ENCODE results near the gene TGFBR1.
A peak's percentile ranks its signal among the peaks of the same experiment; 100 is the strongest.

Gene TGFBR1

DNA sequence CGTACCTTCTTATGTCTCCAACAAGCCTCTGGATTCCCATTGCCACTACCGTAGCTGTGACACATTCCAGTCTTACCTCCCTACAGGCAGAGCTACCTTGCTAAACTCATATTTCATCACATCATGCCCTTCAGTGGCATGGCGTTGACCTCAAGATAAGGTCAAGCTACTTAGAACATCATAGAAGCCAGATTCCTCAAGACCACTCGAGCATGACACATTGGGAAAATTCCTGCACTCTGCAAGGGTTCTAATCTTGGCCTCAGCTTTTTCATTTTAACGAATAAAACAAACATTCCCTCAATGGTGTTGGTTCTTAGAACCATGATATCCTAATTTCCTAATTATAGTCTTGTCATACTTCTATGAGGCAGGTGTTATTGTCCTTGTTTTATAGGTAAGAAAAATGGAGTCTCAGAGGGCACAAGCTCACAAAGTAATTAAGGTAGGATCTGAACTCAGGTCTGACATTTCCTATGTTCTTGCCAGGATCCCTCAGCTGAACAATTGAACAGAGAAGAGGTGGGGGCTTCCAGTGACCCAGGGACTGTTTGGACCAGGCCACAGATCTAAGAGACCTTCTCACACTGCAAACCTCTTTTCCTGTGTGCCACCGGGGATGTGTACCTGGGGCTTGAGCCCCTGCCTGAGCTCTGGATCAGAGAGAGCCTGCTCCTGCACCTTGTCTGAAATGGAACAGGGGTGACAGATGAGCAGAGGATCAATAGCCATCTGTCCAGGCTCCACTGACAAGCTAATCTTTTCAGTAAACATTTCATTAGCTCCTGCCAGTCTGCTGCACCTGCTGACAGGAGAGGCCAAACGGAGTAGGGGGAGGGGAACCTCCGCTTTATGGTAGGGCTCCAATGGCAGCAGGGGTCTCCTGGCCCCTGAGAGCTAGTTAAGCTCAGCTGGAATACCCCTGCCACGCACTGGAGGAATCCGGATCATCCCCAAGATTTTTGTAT, 67.5 kb downstream of the TGFBR1 start:
- DNase-seq = no peak

DNA sequence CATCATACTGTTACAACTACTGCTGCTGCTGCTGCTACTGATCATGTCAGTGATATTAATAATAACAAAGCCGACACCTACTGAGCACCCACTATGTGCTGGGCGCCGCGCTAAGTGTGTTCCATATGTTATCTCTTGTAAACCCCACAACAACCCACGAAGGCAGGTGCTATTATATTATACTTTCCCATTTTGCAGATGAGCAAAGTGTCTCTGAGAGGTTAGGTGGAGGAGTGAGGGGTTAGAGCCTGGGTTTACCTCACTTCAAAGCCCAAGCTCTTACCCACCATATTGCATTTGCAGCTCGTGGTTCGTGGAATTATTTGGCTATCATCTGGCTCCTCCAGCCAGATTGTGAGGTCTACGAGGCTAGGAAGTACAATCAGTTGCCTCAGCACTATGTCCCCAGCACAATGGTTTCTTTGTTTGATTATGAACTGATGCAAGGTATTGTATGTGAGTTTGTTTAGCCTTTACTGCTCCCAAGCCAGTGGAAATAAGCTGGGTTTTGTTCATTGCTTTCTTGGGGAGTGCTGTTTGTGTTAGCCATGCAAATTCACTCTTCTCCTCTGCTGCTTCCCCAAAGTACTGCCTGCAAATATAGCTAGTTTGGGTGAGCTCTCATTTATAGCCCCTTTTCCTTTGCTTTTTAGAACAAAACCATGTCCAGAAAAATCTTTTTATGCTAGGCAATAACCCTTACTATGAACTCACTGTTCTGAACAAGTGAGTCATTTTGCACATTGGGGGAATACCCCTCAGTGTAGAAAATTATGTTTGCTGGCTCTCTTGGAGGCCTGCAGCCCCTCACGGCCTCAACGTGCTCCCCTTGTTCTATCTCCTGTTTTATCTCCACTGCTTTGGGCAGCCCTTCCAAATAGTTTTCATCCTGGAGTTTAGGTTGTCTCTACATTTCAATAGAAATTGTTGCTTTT, 68.9 kb downstream of the TGFBR1 start:
- no peak for DNase-seq

DNA sequence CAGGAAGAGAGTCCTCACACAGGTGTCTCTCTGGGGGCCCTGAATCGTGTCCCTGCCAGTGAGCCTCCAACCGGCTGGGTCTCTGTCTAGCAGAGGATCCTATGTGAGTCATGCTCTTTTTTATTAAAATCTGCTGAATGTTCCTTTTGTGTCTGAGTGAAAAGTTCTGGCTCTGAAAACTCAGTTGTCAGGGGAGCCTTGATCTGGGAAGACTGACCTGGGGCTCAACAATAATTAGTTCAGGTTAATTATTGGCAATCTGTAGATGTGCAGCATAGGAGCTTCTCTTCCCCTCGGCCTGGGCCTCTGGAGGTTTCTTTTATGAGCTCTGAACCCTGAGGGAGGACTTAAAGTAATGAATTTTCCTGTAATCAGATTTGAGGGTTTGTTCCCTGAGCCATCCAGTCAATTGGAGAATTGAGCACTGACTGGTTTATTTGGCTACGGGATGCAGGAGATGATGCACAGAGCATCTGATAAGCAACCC, 71.7 kb downstream of the TGFBR1 start:
- DNase-seq = no peak

DNA sequence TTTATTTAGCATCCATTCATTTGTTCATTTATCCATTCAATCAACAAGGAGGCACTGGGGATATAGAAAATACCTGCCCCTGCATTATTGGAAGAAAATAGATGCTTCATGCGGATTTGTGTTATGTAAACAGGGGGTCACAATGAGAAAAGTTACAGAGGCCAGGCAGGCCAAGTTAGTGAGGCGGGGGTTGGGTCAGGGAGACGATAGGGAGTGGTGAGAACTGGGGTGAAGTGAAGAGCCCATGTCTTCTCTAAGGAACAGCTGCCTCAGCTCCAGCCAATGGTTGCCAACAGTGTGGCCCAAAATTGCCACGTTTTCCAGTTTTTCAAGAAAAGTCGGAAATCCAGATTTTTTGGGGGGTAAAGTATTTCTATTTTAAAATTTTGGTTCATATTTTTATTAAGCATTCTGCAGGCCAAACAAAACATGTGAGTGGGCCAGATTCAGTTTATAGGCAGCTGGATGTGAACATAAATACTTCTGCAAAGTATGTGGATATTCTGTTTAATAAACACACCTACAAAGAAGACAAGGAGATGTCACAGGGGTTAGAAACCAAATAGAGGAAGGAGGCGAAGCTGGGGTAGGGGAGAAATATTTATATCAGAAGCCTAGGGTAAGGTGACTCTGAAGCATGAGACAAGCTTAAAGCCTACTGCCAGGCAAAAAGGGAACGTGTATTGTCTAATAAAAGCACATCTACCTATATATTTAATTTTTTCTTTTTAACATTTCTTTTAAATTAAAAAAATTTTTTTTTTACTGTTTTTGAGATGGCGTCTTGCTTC, 72.9 kb downstream of the TGFBR1 start:
- DNase-seq = no peak

DNA sequence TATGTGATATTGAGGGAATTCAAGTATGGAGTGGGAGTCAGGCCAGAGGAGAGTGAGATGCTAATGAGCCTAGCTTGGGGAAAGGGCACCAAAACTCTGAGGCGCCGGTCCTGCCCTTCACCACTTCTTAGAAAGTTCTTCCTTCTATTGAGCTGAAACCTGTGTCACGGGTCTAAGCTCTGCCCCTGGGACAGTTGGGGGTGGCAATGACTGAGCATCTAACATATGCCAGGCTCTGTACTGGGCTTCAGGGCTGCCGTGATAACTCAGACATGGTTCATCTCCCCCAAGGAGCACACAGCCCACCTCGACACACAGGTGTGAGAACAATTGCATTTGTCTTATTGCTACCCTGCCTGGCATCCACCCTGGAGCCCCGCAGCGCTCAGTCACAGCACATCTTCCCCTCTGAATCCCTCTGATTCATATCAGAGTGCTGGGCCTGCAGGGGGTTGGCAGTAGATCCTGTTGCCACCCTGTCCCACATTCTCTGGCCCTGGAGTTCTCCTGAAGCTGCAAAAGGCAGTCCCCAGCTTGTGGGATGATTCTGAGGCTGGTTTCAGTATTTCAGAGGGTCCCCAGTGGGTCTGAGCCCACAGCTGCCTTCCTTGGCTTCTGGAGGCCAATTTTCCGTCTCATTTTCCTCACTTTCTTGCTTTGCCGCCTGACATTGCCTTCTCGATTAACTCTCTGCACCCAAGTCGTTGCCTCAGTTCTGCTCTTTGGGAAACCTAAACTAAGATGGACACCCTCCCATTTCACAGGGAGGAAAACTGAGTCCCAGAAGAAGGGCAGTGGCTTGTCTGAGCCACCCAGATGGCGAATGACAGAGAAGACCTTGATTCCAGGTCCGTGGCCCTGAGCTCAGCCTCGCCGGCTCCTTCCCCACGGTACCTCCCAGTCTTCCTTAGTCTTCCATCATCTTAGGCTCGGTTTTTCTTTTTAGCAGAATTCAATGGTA, 74.3 kb downstream of the TGFBR1 start:
- no peak for DNase-seq

DNA sequence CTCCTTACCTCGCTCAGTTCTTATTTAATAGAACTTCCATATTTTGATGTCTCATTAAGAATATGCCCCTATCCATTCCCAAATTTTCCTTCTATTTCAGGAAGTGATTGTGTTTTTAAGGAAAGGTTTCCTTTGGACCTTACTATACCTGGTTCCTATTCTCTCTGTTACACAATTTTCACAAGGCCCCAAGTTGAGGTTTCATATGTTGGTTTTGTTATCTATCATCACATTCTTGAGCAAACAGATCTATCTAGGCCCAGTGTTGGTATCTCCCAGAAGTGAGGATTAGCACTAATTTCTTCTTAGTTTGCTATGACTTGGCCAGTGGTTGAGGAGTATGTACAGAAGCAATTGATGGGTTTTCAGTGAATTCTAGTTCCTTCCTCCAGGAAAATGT, 75.3 kb downstream of the TGFBR1 start:
- no peak for DNase-seq

DNA sequence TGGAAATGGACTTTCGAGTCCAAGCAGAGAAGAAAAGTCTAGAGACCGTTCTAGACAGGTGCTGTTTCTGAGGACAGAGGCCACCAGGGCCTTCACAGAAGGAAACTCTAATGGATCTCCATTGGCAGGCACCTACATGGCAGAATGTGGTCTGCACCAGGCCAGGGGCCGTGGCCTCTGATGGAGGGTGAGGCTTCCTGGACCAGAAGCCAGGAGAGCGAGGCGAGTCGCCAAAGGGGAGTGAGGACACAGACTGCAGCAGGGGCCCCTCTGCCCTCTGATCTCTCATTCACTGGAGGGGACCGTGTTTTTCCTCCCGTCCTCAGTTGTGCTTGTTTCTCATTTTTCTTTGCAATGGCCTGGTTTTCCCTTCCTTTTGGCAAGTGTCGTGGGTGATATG, 75.7 kb downstream of the TGFBR1 start:
- DNase-seq = no peak

DNA sequence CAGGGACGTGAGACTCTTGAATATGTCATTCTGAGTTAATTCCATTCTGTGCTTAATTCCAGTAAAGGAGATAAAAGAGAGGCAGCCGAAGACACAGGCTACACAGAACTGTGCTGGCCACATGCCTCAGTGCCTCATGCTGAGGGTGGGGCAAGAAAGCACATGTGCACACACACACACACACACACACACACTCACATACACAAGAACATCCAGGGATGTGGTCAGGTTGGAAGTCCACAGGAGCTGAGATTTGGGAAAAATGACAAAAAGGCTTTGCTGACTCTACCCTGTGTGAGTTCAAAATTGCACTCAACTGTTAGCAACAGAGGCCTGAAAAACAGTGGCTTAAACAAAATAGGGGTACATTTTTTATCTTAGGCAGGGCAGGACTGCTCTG, 76.3 kb downstream of the TGFBR1 start:
- DNase-seq = no peak

DNA sequence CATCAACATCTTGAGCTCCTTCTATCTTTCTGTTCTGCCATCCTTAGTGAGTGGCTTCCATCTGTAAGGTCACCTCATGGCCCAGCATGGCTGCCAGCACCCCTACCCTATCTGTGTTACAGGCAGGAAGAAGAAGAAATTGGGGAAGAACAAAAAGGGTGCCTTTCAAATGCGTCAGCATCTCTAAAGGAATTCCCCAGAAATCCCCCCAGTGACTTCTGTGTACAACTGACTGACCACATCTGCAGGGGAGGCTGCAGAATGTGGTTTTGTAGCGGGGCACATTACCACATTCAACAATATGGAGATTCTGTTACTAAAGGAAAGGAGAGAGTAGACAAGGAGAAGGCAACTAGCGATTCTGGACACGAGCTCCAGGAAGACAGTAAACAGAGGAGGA, 76.7 kb downstream of the TGFBR1 start:
- no peak for DNase-seq

DNA sequence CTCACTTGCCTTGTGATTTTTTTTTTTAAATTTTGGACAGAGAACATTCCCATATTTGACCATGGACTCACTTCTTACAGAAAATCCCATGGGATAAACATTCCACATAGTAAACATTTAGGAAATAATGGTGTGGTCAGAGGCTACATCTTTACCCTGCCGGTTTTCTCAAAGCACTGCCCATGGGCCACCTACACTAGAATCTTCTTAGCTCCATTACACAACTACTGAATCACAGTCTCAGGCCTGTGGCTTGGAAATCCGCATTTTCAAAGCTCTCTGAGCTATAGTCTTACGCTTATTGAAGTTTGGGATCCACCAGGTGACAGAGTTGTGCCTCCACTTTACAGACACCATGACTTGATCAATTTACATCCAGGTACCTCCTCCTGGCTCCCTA, 77.4 kb downstream of the TGFBR1 start:
- no peak for DNase-seq

DNA sequence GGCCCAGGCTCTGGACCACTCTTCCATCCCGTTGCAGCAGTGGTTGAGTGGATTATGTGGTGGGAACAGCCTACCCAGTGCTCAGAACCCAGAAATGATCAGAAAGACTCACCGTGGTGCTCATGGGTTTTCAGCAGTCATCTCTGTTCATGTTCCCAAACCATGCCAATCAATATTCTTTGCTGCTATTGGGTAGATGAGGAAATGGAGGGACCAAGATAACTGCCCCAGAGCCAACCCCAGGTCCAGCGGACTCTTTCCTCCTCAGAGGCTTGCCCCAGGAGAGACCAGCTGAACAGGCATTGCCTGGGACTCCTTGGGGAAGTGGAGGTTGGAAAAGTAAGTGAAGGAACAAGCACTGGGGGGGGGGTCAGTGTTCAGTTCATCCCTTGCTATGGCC, 78.7 kb downstream of the TGFBR1 start:
- DNase-seq = no peak

DNA sequence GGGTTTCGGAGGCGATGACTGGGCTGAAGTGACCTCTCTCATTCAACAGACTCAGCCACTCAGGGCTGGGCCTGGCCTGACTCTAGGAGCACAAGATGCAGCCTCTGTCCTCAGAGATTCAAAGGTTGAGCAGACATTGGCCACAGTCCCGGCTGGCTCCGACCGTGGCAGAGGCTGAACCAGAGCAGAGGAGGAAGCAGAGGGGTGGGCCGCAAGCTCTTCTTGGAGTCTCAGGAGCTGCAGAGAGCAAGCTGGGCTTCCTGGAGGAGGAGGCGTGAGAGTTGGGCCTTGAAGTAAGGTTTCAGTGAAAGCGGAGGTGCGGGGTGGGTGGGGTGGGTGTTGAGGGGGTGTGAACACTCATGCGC, 79.2 kb downstream of the TGFBR1 start:
- no peak for DNase-seq

DNA sequence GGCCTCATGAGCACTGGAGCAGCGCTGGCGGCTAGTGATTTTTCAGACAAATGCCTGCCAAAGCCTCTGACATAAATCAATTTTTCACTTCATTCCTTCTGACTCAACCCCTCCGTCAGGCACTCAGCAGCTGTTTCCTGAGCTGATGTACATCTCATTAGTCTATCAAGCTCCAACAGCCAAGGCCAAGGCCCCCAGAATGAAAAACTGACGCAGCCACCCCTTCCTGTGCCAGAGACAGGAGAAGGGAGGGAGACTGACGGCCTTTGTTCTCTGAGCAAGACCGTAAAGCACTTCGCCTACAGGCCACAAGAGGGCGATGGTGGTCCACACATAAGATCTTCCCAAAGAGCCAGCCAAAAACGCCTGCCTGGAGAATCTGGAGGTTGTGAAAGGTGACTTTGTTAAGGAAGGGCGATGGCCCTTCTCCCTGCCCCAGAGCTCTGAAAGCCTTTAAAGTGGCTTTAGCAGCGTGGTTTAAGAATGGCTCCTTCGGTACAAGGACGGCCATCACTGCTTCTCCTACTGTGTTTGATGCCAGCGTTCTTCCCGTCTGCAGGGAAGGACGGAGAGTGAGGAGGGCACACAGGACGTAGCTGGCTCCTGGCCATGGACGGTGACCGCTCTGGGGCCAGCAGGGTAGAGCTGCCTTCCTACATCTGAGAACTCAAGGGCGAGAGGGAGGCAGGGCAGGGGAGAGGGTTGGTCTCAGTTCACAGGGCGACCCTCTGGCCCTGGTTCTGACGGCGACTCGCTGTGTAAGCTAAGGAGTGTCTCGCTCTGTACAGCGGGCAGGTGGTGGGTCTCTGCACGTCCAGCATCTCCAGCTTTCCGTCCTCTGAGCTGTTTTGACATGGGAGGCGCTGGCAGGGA, 79.8 kb downstream of the TGFBR1 start:
- DNase-seq = peak; percentile 70

DNA sequence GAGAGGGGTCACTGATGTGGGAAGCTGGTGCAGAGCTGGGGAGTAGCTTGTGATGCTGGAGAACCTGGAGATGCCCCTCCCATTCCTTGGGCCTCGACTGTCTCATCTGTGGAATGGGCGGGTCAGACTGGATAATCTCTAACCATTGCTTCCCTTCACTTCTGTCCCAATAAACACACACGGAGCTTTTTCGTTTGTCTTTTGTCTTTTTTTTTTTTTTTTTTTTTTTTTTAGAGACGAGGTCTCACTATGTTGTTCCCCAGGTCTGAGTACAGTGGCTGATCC, 80.4 kb downstream of the TGFBR1 start:
- no peak for DNase-seq

DNA sequence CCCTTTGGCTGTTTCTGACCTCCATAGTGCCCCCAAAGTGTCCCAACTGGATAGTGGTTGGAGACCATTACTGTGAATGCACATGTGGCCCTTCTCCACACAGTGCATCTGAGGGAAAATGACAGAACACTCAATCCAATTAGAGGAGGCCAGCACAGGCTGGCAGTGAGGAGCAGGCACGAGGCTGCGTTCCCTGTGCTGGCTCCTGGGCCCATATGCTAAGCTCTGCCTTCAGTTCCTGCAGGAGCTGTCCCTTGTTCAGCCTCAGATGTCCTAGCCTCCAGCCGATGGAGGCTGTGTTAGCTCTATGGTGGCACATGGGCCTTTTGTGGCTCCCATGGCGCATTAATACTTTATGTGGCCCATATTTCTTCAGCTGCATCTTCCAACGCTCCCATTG, 81.0 kb downstream of the TGFBR1 start:
- no peak for DNase-seq

DNA sequence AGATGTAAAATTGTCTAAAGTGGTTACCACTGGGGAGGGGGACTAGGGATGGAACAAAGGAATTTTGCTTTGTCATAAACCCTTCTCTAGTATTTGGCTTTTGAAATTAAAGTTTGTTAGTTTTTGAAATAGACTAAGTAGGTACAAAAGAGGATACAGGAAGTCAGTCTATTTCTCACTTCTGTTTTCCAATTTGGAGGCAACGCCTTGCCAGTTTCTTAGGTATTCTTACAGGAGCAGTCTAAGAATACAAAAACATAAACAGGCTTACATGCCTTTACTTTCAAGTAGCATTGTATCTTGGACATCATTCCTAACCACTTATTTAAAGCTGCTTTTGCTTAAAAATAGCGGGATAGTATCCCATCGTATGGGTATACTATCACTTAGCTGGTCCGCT, 82.4 kb downstream of the TGFBR1 start:
- no peak for DNase-seq

DNA sequence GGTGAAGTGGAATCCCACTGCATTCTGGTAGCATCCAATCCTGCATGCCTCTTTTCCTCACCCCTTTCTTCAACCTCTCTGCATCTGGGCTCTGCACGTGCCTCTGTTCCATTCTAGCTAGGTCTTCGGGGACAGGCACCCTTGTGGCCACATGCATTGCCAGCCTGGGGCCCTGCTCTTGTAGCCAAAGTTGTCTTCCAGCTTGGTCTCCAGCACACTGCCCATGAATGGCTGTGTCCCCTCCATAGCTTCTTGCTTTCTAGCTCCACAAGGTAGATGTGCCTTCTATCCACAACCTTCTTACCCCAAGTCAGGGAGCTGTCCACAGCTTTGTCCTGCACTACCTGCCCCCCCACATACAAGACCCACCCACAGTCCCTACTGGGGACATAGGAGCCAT, 84.3 kb downstream of the TGFBR1 start:
- DNase-seq = no peak

DNA sequence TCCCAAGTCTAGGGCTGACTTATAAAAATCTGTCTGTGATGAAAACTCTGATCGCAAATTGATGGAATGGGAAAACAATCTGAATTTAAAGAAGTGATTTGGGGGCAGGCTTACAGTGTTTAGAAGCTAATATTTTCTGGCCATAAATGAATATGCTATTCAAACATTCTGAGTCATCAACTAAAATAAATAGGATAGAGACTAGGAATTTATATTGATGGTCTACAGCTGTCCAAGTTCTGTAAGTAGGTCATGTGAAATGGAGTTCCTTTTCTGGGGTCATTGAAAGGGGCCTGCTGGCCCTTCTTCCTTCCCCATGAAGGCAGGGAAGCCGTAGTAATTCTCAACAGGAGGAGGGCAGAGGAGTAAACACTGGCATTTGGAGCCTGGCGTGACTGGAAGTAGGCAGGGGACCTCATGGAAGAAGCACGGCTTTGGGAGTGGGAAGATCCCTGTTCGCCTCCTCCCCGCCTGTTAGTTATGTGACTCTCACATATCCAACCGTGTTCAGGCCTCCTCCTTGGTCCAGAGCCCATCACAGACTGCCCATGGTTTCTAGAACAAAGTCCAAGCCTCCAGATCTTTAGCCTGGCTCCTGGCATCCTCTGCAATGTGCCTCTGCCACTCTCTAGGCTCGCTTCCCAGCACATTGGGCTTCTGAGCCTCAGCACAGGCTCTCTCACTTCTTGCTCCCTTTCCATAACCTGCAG, 85.1 kb downstream of the TGFBR1 start:
- DNase-seq = no peak

DNA sequence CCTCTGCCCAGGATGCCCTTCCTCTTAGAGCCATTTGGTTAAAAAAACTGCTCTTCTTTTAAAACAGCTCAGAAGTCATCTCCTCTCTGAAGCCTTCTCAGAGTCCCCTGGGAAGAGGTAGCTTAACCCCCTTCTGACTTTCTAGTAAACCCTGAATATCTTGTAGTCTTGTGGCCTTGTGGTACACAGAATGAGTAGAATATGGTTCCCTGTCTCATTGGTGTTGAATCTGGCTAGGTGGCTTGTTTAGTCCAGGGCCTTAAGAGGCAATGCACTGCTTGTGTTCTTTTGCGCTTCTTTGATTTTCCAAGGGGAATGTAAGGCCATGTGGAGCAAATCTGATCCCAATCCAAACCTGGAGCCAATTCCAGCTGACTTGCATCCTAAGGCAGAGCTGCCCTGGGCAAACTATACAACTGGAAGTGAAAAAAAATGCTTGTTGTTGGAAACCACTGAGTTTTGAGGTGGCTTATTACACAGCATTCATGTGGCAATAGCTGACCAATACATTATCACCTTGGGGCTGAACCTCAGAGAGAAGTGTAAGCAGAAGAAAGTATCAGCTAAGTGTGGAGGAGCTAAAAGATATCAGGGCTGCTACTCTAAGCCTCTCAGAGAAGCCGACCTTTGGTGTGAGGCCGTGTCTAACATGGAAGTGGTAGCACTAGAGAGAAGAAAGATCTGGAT, 85.8 kb downstream of the TGFBR1 start:
- DNase-seq = no peak
